ENCODE data around the gene MAPKAPK2. TPM values are rescaled to one million over a fixed set of nuclear protein-coding genes. Genes with fewer than 3 reads are reported as not detected.

The MAPKAPK2 gene
- total and polyA plus RNA-seq, 2 of the 13 experiments (the other 11 are each of a cell fraction or from before 2014, with no cell fraction given), result 16.6 to 34.0 TPM

GRCh38 chr1:206666031-206666561 lies 18.6 kb upstream of the MAPKAPK2 start (continued):
- no peak for TF ChIP-seq REL (CRISPR knock-in tag; conservative IDR thresholded peaks at IDR 0.05)
- TF ChIP-seq NCOR1 (IDR thresholded peaks at IDR 0.05; ENCODE audit: borderline replicate concordance, low read length), result no peak
- TF ChIP-seq MATR3 (CRISPR knock-in tag; IDR thresholded peaks at IDR 0.05), result no peak
- TF ChIP-seq TEF (CRISPR knock-in tag; IDR thresholded peaks at IDR 0.05), result no peak
- TF ChIP-seq FOXA3 (CRISPR knock-in tag; IDR thresholded peaks at IDR 0.05), result no peak
- TF ChIP-seq, protein P1, sequence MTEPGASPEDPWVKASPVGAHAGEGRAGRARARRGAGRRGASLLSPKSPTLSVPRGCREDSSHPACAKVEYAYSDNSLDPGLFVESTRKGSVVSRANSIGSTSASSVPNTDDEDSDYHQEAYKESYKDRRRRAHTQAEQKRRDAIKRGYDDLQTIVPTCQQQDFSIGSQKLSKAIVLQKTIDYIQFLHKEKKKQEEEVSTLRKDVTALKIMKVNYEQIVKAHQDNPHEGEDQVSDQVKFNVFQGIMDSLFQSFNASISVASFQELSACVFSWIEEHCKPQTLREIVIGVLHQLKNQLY (CRISPR knock-in tag; IDR thresholded peaks at IDR 0.05), result no peak
- TF ChIP-seq, protein P2, sequence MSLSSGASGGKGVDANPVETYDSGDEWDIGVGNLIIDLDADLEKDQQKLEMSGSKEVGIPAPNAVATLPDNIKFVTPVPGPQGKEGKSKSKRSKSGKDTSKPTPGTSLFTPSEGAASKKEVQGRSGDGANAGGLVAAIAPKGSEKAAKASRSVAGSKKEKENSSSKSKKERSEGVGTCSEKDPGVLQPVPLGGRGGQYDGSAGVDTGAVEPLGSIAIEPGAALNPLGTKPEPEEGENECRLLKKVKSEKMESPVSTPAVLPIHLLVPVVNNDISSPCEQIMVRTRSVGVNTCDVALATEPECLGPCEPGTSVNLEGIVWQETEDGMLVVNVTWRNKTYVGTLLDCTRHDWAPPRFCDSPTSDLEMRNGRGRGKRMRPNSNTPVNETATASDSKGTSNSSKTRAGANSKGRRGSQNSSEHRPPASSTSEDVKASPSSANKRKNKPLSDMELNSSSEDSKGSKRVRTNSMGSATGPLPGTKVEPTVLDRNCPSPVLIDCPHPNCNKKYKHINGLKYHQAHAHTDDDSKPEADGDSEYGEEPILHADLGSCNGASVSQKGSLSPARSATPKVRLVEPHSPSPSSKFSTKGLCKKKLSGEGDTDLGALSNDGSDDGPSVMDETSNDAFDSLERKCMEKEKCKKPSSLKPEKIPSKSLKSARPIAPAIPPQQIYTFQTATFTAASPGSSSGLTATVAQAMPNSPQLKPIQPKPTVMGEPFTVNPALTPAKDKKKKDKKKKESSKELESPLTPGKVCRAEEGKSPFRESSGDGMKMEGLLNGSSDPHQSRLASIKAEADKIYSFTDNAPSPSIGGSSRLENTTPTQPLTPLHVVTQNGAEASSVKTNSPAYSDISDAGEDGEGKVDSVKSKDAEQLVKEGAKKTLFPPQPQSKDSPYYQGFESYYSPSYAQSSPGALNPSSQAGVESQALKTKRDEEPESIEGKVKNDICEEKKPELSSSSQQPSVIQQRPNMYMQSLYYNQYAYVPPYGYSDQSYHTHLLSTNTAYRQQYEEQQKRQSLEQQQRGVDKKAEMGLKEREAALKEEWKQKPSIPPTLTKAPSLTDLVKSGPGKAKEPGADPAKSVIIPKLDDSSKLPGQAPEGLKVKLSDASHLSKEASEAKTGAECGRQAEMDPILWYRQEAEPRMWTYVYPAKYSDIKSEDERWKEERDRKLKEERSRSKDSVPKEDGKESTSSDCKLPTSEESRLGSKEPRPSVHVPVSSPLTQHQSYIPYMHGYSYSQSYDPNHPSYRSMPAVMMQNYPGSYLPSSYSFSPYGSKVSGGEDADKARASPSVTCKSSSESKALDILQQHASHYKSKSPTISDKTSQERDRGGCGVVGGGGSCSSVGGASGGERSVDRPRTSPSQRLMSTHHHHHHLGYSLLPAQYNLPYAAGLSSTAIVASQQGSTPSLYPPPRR (CRISPR knock-in tag; IDR thresholded peaks at IDR 0.05; ENCODE audit: borderline replicate concordance), result no peak
